GM23338 (cell line): ENCODE results near the gene SPATA31E1. TPM values are rescaled to one million over a fixed set of nuclear protein-coding genes. Genes with fewer than 3 reads are reported as not detected.

Experiments used
- ATAC-seq: fragments of 200-7000 bp; cut with Tn5 transposase; 3 replicates; pipeline ENCODE4 v1.9.1; 2020
- DNase-seq: peaks from one replicate; pipeline ENCODE4 v3.0.0-alpha.2; 2015; ENCODE audit warnings: low spot score
- H2AFZ ChIP-seq: fragments of 200-600 bp; sonication (generic); 2 replicates; pipeline ENCODE4 v1.8.0; 2016; ENCODE audit warnings: antibody characterized with exemption, mild to moderate bottlenecking, moderate library complexity
- H3F3A ChIP-seq: fragments of 200-600 bp; sonication (generic); replicated peaks from 2 replicates; pipeline ENCODE4 v1.8.0; 2017; ENCODE audit warnings: antibody characterized with exemption, mixed run types, low read depth
- H3K27ac ChIP-seq: fragments of 200-600 bp; sonication (generic); 2 replicates; pipeline ENCODE4 v1.6.1; 2016; ENCODE audit warnings: low read depth
- H3K27me3 ChIP-seq: fragments of 200-600 bp; sonication (generic); 2 replicates; pipeline ENCODE4 v1.8.0; 2016; ENCODE audit warnings: mild to moderate bottlenecking, mixed run types, moderate library complexity; ENCODE audit not compliant: insufficient read depth
- H3K36me3 ChIP-seq: fragments of 200-600 bp; sonication (generic); 2 replicates; pipeline ENCODE4 v1.8.0; 2016; ENCODE audit warnings: mild to moderate bottlenecking; ENCODE audit not compliant: insufficient read depth
- H3K4me1 ChIP-seq: fragments of 200-600 bp; sonication (generic); 2 replicates; pipeline ENCODE4 v1.8.0; 2016; ENCODE audit warnings: mild to moderate bottlenecking, moderate library complexity; ENCODE audit not compliant: insufficient read depth
- H3K4me2 ChIP-seq: fragments of 200-600 bp; sonication (generic); 2 replicates; pipeline ENCODE4 v1.7.1; 2017; ENCODE audit warnings: mixed run types
- H3K4me3 ChIP-seq: fragments of 200-600 bp; sonication (generic); 2 replicates; pipeline ENCODE4 v1.6.1; 2016; ENCODE audit warnings: mixed run types
- H3K79me2 ChIP-seq: fragments of 200-600 bp; sonication (generic); replicated peaks from 2 replicates; pipeline ENCODE4 v1.8.0; 2017; ENCODE audit warnings: mild to moderate bottlenecking; ENCODE audit not compliant: insufficient read depth
- H3K9me2 ChIP-seq: fragments of 200-600 bp; sonication (generic); 2 replicates; pipeline ENCODE4 v1.8.0; 2017; ENCODE audit not compliant: insufficient read depth
- H4K20me1 ChIP-seq: fragments of 200-600 bp; sonication (generic); replicated peaks from 2 replicates; pipeline ENCODE4 v1.8.0; 2017; ENCODE audit warnings: mild to moderate bottlenecking; ENCODE audit not compliant: insufficient read depth
- H3K27ac Mint-ChIP-seq: 2 replicates; pipeline ENCODE4 v1.8.0; 2020; ENCODE audit warnings: inconsistent platforms, mild to moderate bottlenecking, moderate library complexity, mixed read lengths
- H3K27me3 Mint-ChIP-seq: 3 replicates; pipeline ENCODE4 v1.8.0; 2022; ENCODE audit warnings: low read depth, mild to moderate bottlenecking, moderate library complexity, mixed read lengths, inconsistent platforms; ENCODE audit not compliant: insufficient read depth, poor library complexity
- H3K36me3 Mint-ChIP-seq: 3 replicates; pipeline ENCODE4 v1.8.0; 2021; ENCODE audit warnings: low read depth, mild to moderate bottlenecking, inconsistent platforms, moderate library complexity, mixed read lengths
- H3K4me1 Mint-ChIP-seq: 3 replicates; pipeline ENCODE4 v1.8.0; 2020; ENCODE audit warnings: mild to moderate bottlenecking, inconsistent platforms, mixed read lengths
- H3K4me3 Mint-ChIP-seq: 3 replicates; pipeline ENCODE4 v1.8.0; 2021; ENCODE audit warnings: moderate library complexity, mild to moderate bottlenecking, inconsistent platforms, mixed read lengths
- H3K9me3 Mint-ChIP-seq: 3 replicates; pipeline ENCODE4 v1.8.0; 2020; ENCODE audit warnings: moderate library complexity, mild to moderate bottlenecking, inconsistent platforms, mixed read lengths
- CREB1 ChIP-seq: fragments of 250-450 bp; sonication (Bioruptor Pico); IDR thresholded peaks from 2 replicates; pipeline ENCODE4 v1.5.0; 2020; ENCODE audit warnings: low read depth, mild to moderate bottlenecking, moderate library complexity
- CTCF ChIP-seq, 2 experiments: fragments of 200-600 bp in 1 of 2; sonication (generic) in 1 of 2; conservative IDR thresholded peaks; 2 replicates each; pipeline versions ENCODE4 v1.5.1 to v1.6.1; 2016 to 2017; ENCODE audit warnings: antibody characterized with exemption in 2 of 2, low read depth in 2 of 2, mild to moderate bottlenecking in 2 of 2, moderate library complexity in 1 of 2
- ETS1 ChIP-seq: IDR thresholded peaks from 2 replicates; pipeline ENCODE4 v1.6.1; 2016; ENCODE audit warnings: antibody characterized with exemption
- EZH2 ChIP-seq: fragments of 200-600 bp; sonication (generic); IDR thresholded peaks from one replicate; pipeline ENCODE4 v1.8.0; 2017; ENCODE audit warnings: antibody characterized with exemption, mild to moderate bottlenecking, low read depth; ENCODE audit not compliant: unreplicated experiment
- JUNB ChIP-seq: IDR thresholded peaks from one replicate; pipeline ENCODE4 v1.6.1; 2016; ENCODE audit warnings: antibody characterized with exemption; ENCODE audit not compliant: unreplicated experiment
- STAT1 ChIP-seq: IDR thresholded peaks from one replicate; pipeline ENCODE4 v1.6.1; 2016; ENCODE audit warnings: antibody characterized with exemption; ENCODE audit not compliant: unreplicated experiment
- ZNF114 ChIP-seq: fragments of 250-450 bp; sonication (Bioruptor Pico); IDR thresholded peaks from 2 replicates; pipeline ENCODE4 v1.5.0; 2020; ENCODE audit warnings: mild to moderate bottlenecking, moderate library complexity
- ZNF331 ChIP-seq: fragments of 250-450 bp; sonication (Bioruptor Pico); IDR thresholded peaks from 2 replicates; pipeline ENCODE4 v1.5.0; 2020; ENCODE audit warnings: low read depth, mild to moderate bottlenecking, moderate library complexity
- ZNF462 ChIP-seq: fragments of 250-450 bp; sonication (Bioruptor Pico); IDR thresholded peaks from 2 replicates; pipeline ENCODE4 v1.5.0; 2020; ENCODE audit warnings: mild to moderate bottlenecking, moderate library complexity
- polyA plus RNA-seq: library from polyadenylated mRNA; unstranded; fragments of >200 nt; fragmentation: Nextera tagmentation; extraction: Ambion mirVana; gene quantifications from 2 replicates; pipeline ENCODE4 v1.2.1, GENCODE V29; 2016
- total RNA-seq: library from RNA; depleted of rRNA; stranded (reverse); fragments of >200 nt; shearing (Covaris generic); gene quantifications from 2 replicates; pipeline ENCODE4 v1.2.3, GENCODE V29; 2014

The SPATA31E1 gene
- total and polyA plus RNA-seq, 2 experiments from 2014 or later: 0.05 TPM; not detected in 1

- H3K27ac Mint-ChIP-seq: no peak overlapping the region
- no peaks in the 10 kb centered on the region; the same call in 2 of the 3 replicates for H3K36me3 Mint-ChIP-seq
- Histone ChIP-seq H3K9me2 (peaks cover 3% of the 10 kb centered on the region; the same call in 1 of the 2 replicates), H3K36me3 (no peaks in the 10 kb centered on the region), H3K4me3 (no peak overlapping the region), H3K4me1 (no peaks in the 10 kb centered on the region), H3K4me2 (no peak overlapping the region), H3K79me2 (no peaks in the 10 kb centered on the region), H3K27ac (no peak overlapping the region), H3F3A (no peaks in the 10 kb centered on the region), H3K27me3 (no peaks in the 10 kb centered on the region), H2AFZ (peak overlapping the region; percentile 63; the same call in 1 of the 2 replicates), H4K20me1 (no peaks in the 10 kb centered on the region)
- H3K27me3 Mint-ChIP-seq: peaks cover 2% of the 10 kb centered on the region
- peaks cover 15% of the 10 kb centered on the region for H3K9me3 Mint-ChIP-seq
- TF ChIP-seq STAT1 (no peak), ZNF114 (no peak), EZH2 (no peak), ETS1 (no peak)
- peaks cover 14% of the 10 kb centered on the region for H3K4me1 Mint-ChIP-seq
- no peak overlapping the region for H3K4me3 Mint-ChIP-seq
- DNase-seq: no peak
- ATAC-seq: no peak
Measured at GRCh38 chr9:87863882-87864465, 18.7 kb upstream of the SPATA31E1 start.

GRCh38 chr9:87864915-87865314, 17.8 kb upstream of the SPATA31E1 start:
- H3K4me1 Mint-ChIP-seq: peaks cover 14% of the 10 kb centered on the region
- H3K4me3 ChIP-seq: no peak overlapping the region
- no peaks in the 10 kb centered on the region for H3K79me2 ChIP-seq
- H2AFZ ChIP-seq: no peak overlapping the region
- H3F3A ChIP-seq: no peaks in the 10 kb centered on the region
- H3K27me3 Mint-ChIP-seq: peaks cover 3% of the 10 kb centered on the region
- H4K20me1 ChIP-seq: no peaks in the 10 kb centered on the region
- TF ChIP-seq CTCF (conservative IDR thresholded peaks at IDR 0.05; ENCODE audit: low read depth in 2 of 2): no peak
- TF ChIP-seq STAT1: no peak
- no peak for TF ChIP-seq ZNF462
- TF ChIP-seq CREB1: no peak
- no peak for TF ChIP-seq ZNF331 (CRISPR knock-in tag)
- no peak for TF ChIP-seq JUNB
- TF ChIP-seq ZNF114: no peak
- no peak for TF ChIP-seq EZH2
- H3K36me3 ChIP-seq: no peaks in the 10 kb centered on the region
- H3K9me3 Mint-ChIP-seq: peaks cover 14% of the 10 kb centered on the region; the same call in 2 of the 3 replicates
- peaks cover 3% of the 10 kb centered on the region; the same call in 1 of the 2 replicates for H3K9me2 ChIP-seq
- no peak overlapping the region for H3K4me3 Mint-ChIP-seq
- H3K36me3 Mint-ChIP-seq: no peaks in the 10 kb centered on the region; the same call in 2 of the 3 replicates
- no peak overlapping the region for H3K27ac Mint-ChIP-seq
- no peaks in the 10 kb centered on the region for H3K4me1 ChIP-seq
- H3K27me3 ChIP-seq: no peaks in the 10 kb centered on the region
- H3K4me2 ChIP-seq: no peak overlapping the region
- no peak for DNase-seq
- ATAC-seq: no peak
- no peak overlapping the region for H3K27ac ChIP-seq
